Gastroesophageal sphincter (tissue), 3 donors: ENCODE data around the gene CCT6B.

Experiments
- CTCF ChIP-seq, 4 experiments: fragments of 200-600 bp in 2 of 4; fragments of 450-650 bp in 2 of 4; sonication (generic) in 1 of 4; IDR thresholded peaks; one replicate each; pipeline ENCODE4 v1.5.1; 2017 to 2019; ENCODE audit warnings: antibody characterized with exemption in 4 of 4, mild to moderate bottlenecking in 2 of 4, moderate library complexity in 2 of 4
- EP300 ChIP-seq: sonication (generic); formaldehyde crosslinking; IDR thresholded peaks from one replicate; pipeline ENCODE4 v1.6.1; 2017; ENCODE audit warnings: antibody characterized with exemption, mild to moderate bottlenecking
- POLR2A ChIP-seq, 2 donors: fragments of 450-650 bp; IDR thresholded peaks; one replicate each; pipeline ENCODE4 v1.6.1; 2017; ENCODE audit warnings: antibody characterized with exemption in 2 of 2, mild to moderate bottlenecking in 2 of 2, moderate library complexity in 1 of 2
- POLR2AphosphoS5 ChIP-seq: sonication (generic); formaldehyde crosslinking; IDR thresholded peaks from one replicate; pipeline ENCODE4 v1.6.1; 2017; ENCODE audit warnings: antibody characterized with exemption

- TF ChIP-seq CTCF (IDR thresholded peaks at IDR 0.05) (no peak), POLR2A (IDR thresholded peaks at IDR 0.05) (no peak), POLR2AphosphoS5 (no peak), EP300 (no peak)
These were observed 82.1 kb downstream of the CCT6B start for GRCh38 chr17:34879146-34879545.
